ENCODE data around the gene CDKN2A.

CDKN2A gene

DNA sequence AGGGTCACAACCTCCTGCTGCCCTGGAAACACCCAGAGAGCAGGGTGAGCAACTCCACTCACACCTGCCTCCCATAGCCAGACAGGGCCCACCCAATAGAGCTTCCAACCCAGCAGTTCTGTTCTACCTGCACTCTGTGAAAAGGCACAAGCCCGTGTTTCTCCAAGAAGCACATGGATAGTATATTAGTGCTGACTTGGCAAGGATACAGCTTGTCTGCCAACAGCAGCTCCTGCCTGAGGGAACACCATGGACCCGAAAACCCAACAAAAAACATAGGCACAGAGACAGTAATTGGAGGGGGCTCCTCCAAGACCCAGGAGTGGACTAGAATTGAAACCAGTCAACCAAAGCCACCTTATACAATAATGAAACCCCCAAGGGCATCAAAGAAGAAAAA is 48.6 kb downstream of the CDKN2A start:
- H3K4me3 ChIP-seq (ENCODE audit: low read depth, low read length), result no peak overlapping the region

DNA sequence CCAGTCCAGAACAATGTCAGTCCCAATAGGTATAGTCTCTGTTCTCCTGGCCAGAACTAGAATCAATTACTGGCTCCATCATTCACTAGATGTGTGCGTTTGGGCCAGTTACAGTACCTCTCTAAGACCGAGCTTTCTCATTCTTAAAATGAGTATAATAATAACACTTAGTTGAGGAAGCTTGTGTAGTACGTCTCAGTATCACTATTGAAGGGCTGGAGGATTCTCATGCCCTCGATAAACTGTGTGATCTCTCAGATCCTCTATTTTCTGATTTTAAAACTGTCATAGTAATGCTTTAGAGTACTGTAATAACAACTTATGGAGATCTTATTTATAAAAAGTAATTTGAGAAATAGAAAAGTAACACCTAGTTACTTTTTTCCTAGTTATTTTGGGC is 50.7 kb downstream of the CDKN2A start:
- no peak overlapping the region for H3K4me3 ChIP-seq (ENCODE audit: low read depth, low read length)

DNA sequence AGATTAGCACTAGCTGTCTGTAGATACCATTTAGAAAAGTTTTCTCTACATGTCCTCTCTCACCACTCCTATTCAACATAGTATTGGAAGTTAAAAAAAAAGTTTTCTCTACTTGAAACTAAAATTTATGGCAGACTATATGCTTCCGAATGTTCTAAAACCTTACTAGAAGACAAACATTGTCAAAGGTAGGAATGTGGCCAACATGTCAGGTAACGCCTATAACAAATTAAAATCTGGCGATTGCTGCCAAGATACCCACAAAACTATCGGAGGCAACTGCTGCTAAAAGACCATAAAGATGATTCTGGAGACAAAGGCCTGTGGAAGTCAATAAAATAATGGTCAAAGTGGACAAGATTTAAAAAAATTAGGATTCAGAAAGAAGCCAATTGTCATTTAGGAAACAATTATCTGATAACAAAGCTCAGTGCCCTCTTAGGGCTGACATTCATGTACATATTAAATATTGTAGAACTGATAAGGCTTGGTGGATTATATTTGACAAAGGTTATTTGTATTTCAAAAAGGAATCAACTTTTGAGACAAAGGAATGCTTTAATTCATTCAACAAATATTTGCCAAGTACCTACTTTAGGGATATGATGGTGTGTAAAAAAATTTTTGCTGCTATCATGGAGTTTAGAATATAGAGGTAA is 52.7 kb downstream of the CDKN2A start:
- no peak overlapping the region for H3K4me3 ChIP-seq (ENCODE audit: low read depth, low read length)

DNA sequence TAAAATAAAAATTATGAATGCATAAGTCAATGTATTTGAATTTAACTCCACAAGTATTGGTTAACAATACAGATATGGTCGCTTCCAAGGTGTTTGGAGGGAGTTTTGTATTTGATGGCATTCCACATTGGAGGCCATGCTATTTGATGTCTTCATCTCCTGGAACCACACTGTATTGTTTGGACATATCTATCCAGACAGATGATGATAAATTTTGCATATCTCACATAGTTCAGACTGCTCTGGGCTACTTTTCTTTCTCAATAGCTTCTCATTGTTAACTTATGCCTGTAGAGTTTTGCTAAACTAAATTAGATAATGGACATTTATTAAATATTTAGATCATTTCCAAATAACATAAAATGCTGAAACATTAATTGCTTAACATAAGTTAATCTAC is 58.0 kb downstream of the CDKN2A start:
- H3K4me3 ChIP-seq (ENCODE audit: low read depth, low read length), result no peak overlapping the region

DNA sequence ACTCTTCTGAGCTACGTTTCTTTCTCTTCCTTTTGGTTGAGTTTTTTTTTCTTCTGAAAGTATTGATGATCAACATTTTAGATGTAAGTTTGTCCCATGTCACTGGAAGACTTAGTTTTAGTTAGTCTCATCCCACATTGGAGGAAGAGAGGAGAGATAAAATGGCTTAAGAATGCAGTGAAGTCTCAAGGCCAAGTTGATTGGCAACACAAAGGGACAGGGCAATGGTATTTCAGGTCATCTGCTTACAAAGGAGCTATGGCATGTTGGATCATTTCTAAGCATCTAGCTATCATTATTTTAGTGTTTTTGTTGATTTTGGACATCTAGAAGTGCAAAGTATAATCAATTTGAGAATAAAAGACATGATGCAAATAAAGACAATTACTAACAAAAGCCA is 58.6 kb downstream of the CDKN2A start:
- no peak overlapping the region for H3K4me3 ChIP-seq (ENCODE audit: low read depth, low read length)

DNA sequence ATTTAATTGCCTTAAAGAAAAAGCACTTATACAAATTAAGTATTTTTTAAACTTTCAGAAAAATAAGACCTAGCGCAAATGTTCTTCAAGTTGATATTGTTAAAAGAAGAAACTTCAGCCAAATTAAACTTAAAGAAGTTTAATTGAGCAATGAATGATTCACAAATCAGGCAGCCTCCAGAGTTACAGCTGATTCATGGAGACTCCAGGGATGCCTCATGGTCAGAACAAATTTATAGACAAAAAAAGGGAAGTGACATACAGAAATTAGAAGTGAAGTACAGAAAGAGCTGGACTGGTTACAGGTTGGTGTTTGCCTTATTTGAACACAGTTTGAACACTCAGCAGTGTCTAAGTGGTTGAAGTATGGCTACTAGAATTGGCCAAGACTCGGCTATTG is 60.3 kb downstream of the CDKN2A start:
- no peak overlapping the region for H3K4me3 ChIP-seq (ENCODE audit: low read depth, low read length)

DNA sequence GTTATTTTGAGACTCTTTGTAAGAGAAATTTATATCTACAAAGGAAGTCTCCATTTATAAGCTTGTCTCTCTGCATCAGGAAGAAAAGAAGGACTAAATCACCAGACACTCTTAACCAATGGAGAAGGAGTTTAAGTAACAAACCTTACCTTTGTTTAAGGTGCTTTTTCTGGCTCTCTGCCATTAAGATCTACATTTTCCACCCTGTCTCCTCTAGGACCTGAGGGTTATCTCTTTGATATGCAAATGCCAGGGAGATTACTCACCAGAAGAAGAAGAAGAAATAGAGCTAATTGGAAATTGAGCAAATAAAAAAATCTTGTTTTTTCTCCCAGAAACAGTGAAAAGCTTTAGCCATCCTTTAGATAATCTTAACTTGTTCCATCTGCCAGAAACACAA is 60.9 kb downstream of the CDKN2A start:
- H3K4me3 ChIP-seq (ENCODE audit: low read depth, low read length), result no peak overlapping the region

DNA sequence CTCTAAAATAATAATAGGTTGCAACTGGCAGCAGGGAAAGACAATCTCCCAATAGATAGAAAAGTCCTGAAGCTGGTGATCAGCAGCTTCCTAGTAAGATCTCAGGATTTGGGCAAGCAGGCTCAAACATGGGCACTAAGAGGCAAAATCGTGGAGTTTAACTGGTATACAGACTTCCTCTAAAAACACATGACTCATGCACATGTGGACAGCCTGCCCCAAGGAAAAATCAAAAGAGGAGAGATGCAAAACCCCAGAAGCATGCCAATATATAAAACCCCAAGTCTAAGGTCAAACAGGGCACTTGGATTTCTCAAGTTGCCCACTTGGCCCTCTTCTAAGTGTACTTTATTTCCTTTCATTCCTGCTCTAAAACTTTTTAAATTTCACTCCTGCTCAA is 62.8 kb downstream of the CDKN2A start:
- no peak overlapping the region for H3K4me3 ChIP-seq (ENCODE audit: low read depth, low read length)

DNA sequence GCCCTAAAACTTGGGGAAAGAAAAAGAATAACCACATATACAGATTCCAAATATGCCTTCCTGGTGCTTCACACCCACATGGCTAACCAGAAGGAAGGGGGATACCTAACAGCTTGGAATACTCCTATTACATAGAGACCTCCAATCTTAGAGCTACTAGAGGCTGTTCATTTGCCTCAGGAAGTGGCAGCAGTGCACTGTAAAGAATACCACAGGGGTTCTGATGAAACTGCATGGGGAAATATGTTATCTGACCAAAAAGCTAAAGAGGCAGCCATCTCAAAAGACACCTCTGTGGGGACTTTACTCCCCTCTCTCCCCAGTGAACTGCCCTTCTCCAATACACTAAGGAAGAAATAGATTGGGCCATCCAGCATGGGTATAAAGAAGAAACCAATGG is 66.4 kb downstream of the CDKN2A start:
- H3K4me3 ChIP-seq (ENCODE audit: low read depth, low read length), result no peak overlapping the region

DNA sequence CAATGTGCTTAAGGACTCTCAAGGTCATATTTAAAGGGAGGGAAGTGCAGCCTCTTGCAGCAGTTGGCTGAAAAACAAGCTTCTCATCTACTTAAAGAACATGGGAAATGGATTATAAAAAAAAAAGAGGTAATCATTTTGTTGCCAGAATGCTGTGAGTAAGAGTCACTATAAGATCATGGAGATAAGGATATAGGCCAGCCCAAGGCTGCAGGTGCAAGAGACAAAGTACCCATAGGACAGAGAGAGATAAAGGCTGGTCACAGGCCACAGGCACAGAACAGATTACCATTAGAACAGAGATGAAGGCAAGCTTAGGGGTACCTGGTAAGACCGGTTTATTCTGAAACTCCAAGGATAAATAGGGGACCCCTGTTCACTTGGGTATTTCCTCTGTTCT is 70.5 kb downstream of the CDKN2A start:
- H3K4me3 ChIP-seq (ENCODE audit: low read depth, low read length), result no peak overlapping the region

DNA sequence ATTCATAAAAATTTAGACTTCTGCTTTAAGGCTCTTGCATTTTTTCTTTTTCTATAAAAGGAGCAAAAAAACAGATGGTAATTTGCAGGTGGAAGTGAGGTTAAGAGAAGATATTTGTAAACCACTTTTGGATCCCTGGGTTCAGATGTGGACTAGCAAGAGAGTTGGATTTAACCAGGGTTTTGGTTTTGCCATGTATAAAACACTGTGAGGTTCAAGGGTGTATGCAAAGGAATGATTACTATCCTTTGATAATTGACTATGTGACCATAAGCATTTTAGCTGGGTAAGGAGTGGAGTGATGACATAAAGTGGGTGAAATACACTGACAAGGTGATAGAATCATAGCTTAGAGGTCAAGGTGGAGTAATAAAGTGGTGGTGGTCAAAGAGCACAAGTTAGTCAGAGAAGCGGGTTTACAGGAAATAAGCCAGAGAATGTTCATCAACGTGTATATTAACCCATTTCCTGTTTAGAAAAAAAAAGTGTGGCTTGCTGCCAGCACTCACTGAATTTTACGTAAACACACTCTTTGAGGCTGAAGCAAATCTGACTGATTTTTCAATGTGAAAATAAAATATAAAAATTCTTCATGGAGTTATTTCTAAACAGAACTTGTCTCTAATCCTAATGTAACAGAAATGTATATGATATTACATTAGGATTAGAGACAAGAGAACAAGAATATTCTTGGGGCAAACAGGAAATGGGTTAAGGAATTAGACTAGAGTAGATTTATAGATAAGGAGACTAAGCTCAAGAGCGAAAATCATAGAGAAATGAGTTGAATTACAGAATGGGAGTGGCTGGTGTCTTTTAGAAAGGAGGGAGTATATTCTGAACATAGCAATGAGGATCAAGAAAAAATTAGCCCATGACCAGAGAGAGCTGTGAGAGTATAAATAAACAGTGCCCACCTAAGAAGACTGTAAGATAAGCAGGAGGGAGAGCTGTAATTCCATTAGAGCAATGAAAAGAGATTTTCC is 74.5 kb downstream of the CDKN2A start:
- no peak overlapping the region for H3K4me3 ChIP-seq (ENCODE audit: low read depth, low read length)

All from iPS-11a (cell line).